Measurements from ENCODE around the gene ITPR2. TPM values are rescaled to one million over a fixed set of nuclear protein-coding genes. Genes with fewer than 3 reads are reported as not detected.

The ITPR2 gene
- total RNA-seq, 2 experiments from 2014 or later, result 25.6 to 44.7 TPM

DNA sequence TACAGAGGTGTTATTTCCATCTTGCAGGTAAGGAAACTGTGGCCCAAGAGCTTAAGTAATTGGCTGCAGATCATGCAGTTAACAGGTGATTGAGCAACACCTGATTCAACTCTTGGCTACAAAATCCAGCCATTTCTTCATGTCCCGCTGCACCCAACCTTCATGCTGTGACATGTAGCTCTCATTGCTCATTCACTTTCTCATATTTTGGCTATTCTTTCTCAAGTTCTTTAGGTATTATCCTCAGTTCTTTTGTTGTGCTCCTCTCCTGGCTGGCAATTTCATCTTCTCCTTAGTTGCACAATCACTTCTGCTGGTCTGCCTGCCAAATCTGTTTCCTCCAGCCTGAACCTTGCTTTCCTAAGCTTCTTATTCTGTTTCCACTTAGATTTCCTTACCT, 336.8 kb downstream of the ITPR2 start:
- H3K4me1 ChIP-seq (ENCODE audit: insufficient read depth, low read length, poor library complexity, severe bottlenecking), result no peaks in the 10 kb centered on the region
- H4K20me1 ChIP-seq (ENCODE audit: insufficient read depth, low read length), result no peaks in the 10 kb centered on the region
- CTCF ChIA-PET (ENCODE audit: unreplicated experiment), result no interaction called here
- H3K9me2 ChIP-seq (ENCODE audit: insufficient read depth, low read length), result no peaks in the 10 kb centered on the region
- no peak overlapping the region for H3K4me2 ChIP-seq (ENCODE audit: low read length)
- no peak overlapping the region for H3K27ac ChIP-seq (ENCODE audit: low read depth, low read length, poor library complexity, severe bottlenecking)
- POLR2A ChIA-PET, result interaction anchor here (0.7 kb wide), 1 partner anchor 128 kb away, joined by 3 read pairs; no protein-coding TSS in a partner anchor
- H3K4me3 ChIP-seq (ENCODE audit: low read depth, low read length, poor library complexity, severe bottlenecking), result no peak overlapping the region
- H3K9me3 ChIP-seq (ENCODE audit: low read length), result no peaks in the 10 kb centered on the region
- DNase-seq (ENCODE audit: low spot score), result no peak
- BruUV-seq (replicated peaks), result no TSS peak
- TF ChIP-seq, protein P1, sequence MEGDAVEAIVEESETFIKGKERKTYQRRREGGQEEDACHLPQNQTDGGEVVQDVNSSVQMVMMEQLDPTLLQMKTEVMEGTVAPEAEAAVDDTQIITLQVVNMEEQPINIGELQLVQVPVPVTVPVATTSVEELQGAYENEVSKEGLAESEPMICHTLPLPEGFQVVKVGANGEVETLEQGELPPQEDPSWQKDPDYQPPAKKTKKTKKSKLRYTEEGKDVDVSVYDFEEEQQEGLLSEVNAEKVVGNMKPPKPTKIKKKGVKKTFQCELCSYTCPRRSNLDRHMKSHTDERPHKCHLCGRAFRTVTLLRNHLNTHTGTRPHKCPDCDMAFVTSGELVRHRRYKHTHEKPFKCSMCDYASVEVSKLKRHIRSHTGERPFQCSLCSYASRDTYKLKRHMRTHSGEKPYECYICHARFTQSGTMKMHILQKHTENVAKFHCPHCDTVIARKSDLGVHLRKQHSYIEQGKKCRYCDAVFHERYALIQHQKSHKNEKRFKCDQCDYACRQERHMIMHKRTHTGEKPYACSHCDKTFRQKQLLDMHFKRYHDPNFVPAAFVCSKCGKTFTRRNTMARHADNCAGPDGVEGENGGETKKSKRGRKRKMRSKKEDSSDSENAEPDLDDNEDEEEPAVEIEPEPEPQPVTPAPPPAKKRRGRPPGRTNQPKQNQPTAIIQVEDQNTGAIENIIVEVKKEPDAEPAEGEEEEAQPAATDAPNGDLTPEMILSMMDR (conservative IDR thresholded peaks at IDR 0.05; ENCODE audit: low read length), result no peak
- TF ChIP-seq EZH2phosphoT487 (IDR thresholded peaks at IDR 0.05; ENCODE audit: borderline replicate concordance, low read depth, low read length), result no peak
- no peaks in the 10 kb centered on the region for H3K79me2 ChIP-seq (ENCODE audit: insufficient read depth, low read depth, low read length)
- no peaks in the 10 kb centered on the region for H3K36me3 ChIP-seq (ENCODE audit: insufficient read depth, low read length)
- no peak overlapping the region for H2AFZ ChIP-seq (ENCODE audit: low read length)
- intact Hi-C loops (cut with micrococcal nuclease; ENCODE audit: unreplicated experiment), result no loop called here

DNA sequence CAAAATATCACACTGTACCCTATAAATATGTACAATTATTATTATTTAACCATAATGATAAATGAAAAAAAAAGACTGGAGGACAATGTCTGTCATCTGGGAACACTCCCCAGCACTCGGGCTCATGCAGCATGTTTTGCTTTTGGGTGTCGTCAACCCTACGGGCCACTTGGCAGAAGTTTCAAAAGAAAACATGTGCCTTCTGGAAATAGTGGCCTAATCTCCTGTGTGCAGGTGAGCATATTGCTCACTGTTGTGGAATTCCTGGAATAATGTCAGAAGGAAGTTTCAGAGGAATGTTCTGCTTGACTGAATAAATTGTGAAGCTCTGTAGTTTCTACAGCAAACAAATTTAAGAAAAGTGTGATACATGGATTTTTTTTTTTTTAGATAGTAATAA, 339.3 kb downstream of the ITPR2 start:
- Histone ChIP-seq H3K27ac (ENCODE audit: low read depth, low read length, poor library complexity, severe bottlenecking) (no peak overlapping the region), H3K4me3 (ENCODE audit: low read depth, low read length, poor library complexity, severe bottlenecking) (no peak overlapping the region), H3K36me3 (ENCODE audit: insufficient read depth, low read length) (no peaks in the 10 kb centered on the region), H3K4me2 (ENCODE audit: low read length) (no peak overlapping the region), H4K20me1 (ENCODE audit: insufficient read depth, low read length) (no peaks in the 10 kb centered on the region), H3K79me2 (ENCODE audit: insufficient read depth, low read depth, low read length) (no peaks in the 10 kb centered on the region), H2AFZ (ENCODE audit: low read length) (no peak overlapping the region), H3K9me2 (ENCODE audit: insufficient read depth, low read length) (no peaks in the 10 kb centered on the region), H3K9me3 (ENCODE audit: low read length) (no peaks in the 10 kb centered on the region), H3K4me1 (ENCODE audit: insufficient read depth, low read length, poor library complexity, severe bottlenecking) (no peaks in the 10 kb centered on the region)
- CTCF ChIA-PET (ENCODE audit: unreplicated experiment), result no interaction called here
- TF ChIP-seq EZH2phosphoT487 (IDR thresholded peaks at IDR 0.05; ENCODE audit: borderline replicate concordance, low read depth, low read length), result no peak
- TF ChIP-seq, protein P1 (conservative IDR thresholded peaks at IDR 0.05; ENCODE audit: low read length), result no peak
- POLR2A ChIA-PET, result interaction anchor here (0.6 to 2.3 kb wide), 5 partner anchors 20 to 297 kb away, joined by 3 to 4 read pairs (median 3); no protein-coding TSS in a partner anchor
- intact Hi-C loops (cut with micrococcal nuclease; ENCODE audit: unreplicated experiment), result no loop called here
- DNase-seq (ENCODE audit: low spot score), result no peak
- BruUV-seq (replicated peaks), result no TSS peak

DNA sequence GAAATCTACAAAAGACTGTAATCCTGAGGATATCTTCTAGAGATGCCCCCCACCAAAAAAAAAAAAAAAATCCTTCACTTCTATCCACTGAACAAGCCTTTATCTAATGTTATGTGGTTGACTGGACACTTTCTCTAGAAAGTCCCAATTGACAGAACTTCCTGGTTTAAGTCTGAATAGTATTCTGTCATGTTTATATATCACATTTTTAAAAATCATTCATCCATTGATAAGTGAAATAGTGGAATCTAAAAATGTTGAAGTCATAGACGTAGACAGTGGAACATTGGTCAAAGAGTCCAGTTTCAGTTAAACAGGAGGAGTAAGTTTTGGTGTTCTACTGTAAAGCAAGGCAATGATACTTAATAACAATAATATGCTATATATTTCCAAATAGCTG, 340.6 kb downstream of the ITPR2 start:
- POLR2A ChIA-PET, result interaction anchor here (0.5 to 2.3 kb wide), 4 partner anchors 13 to 497 kb away, joined by 3 to 6 read pairs (median 4); no protein-coding TSS in a partner anchor
- TF ChIP-seq, protein P1 (conservative IDR thresholded peaks at IDR 0.05; ENCODE audit: low read length), result no peak
- no peak for TF ChIP-seq EZH2phosphoT487 (IDR thresholded peaks at IDR 0.05; ENCODE audit: borderline replicate concordance, low read depth, low read length)
- no peak overlapping the region for H2AFZ ChIP-seq (ENCODE audit: low read length)
- intact Hi-C loops (cut with micrococcal nuclease; ENCODE audit: unreplicated experiment), result no loop called here
- H3K9me3 ChIP-seq (ENCODE audit: low read length), result no peaks in the 10 kb centered on the region
- no peaks in the 10 kb centered on the region for H3K36me3 ChIP-seq (ENCODE audit: insufficient read depth, low read length)
- H3K4me2 ChIP-seq (ENCODE audit: low read length), result no peak overlapping the region
- H3K9me2 ChIP-seq (ENCODE audit: insufficient read depth, low read length), result no peaks in the 10 kb centered on the region
- H4K20me1 ChIP-seq (ENCODE audit: insufficient read depth, low read length), result no peaks in the 10 kb centered on the region
- H3K79me2 ChIP-seq (ENCODE audit: insufficient read depth, low read depth, low read length), result no peaks in the 10 kb centered on the region
- no peak overlapping the region for H3K27ac ChIP-seq (ENCODE audit: low read depth, low read length, poor library complexity, severe bottlenecking)
- H3K4me1 ChIP-seq (ENCODE audit: insufficient read depth, low read length, poor library complexity, severe bottlenecking), result no peaks in the 10 kb centered on the region
- CTCF ChIA-PET (ENCODE audit: unreplicated experiment), result no interaction called here
- no peak for DNase-seq (ENCODE audit: low spot score)
- H3K4me3 ChIP-seq (ENCODE audit: low read depth, low read length, poor library complexity, severe bottlenecking), result no peak overlapping the region
- no TSS peak for BruUV-seq (replicated peaks)
